Parathyroid adenoma (tissue), 2 donors: ENCODE results near the gene PRPSAP2.

Source experiments
- H2AFZ ChIP-seq: fragments of 300-600 bp; sonication (generic); one replicate; pipeline ENCODE4 v1.7.0; 2017; ENCODE audit warnings: antibody characterized with exemption, mild to moderate bottlenecking
- H3K27ac ChIP-seq: fragments of 300-600 bp; sonication (generic); one replicate; pipeline ENCODE4 v1.7.0; 2017
- H3K27me3 ChIP-seq: fragments of 300-600 bp; sonication (generic); one replicate; pipeline ENCODE4 v1.7.0; 2017; ENCODE audit warnings: low read length; ENCODE audit not compliant: control insufficient read depth, insufficient read depth
- H3K36me3 ChIP-seq: fragments of 300-600 bp; sonication (generic); one replicate; pipeline ENCODE4 v1.7.0; 2017; ENCODE audit warnings: low read length; ENCODE audit not compliant: control insufficient read depth, insufficient read depth
- H3K4me1 ChIP-seq: fragments of 300-600 bp; sonication (generic); one replicate; pipeline ENCODE4 v1.7.0; 2017; ENCODE audit warnings: control low read depth
- H3K4me2 ChIP-seq: fragments of 300-600 bp; sonication (generic); one replicate; pipeline ENCODE4 v1.7.0; 2017; ENCODE audit warnings: low read length
- H3K4me3 ChIP-seq: fragments of 300-600 bp; sonication (generic); one replicate; pipeline ENCODE4 v1.7.0; 2017; ENCODE audit warnings: low read depth, low read length
- H3K79me2 ChIP-seq: fragments of 300-600 bp; sonication (generic); one replicate; pipeline ENCODE4 v1.7.0; 2017; ENCODE audit warnings: control low read depth
- H3K9ac ChIP-seq: fragments of 300-600 bp; sonication (generic); one replicate; pipeline ENCODE4 v1.7.0; 2017; ENCODE audit warnings: mild to moderate bottlenecking
- H3K9me3 ChIP-seq: fragments of 300-600 bp; sonication (generic); one replicate; pipeline ENCODE4 v1.7.0; 2017; ENCODE audit warnings: low read length; ENCODE audit not compliant: control insufficient read depth
- TF ChIP-seq, protein P1 (sequence below): fragments of 300-600 bp; sonication (generic); IDR thresholded peaks from one replicate; pipeline ENCODE4 v1.7.0; 2017; ENCODE audit warnings: antibody characterized with exemption, mild to moderate bottlenecking
- donor health status: primary hyperparathyroidism.

The PRPSAP2 gene

DNA sequence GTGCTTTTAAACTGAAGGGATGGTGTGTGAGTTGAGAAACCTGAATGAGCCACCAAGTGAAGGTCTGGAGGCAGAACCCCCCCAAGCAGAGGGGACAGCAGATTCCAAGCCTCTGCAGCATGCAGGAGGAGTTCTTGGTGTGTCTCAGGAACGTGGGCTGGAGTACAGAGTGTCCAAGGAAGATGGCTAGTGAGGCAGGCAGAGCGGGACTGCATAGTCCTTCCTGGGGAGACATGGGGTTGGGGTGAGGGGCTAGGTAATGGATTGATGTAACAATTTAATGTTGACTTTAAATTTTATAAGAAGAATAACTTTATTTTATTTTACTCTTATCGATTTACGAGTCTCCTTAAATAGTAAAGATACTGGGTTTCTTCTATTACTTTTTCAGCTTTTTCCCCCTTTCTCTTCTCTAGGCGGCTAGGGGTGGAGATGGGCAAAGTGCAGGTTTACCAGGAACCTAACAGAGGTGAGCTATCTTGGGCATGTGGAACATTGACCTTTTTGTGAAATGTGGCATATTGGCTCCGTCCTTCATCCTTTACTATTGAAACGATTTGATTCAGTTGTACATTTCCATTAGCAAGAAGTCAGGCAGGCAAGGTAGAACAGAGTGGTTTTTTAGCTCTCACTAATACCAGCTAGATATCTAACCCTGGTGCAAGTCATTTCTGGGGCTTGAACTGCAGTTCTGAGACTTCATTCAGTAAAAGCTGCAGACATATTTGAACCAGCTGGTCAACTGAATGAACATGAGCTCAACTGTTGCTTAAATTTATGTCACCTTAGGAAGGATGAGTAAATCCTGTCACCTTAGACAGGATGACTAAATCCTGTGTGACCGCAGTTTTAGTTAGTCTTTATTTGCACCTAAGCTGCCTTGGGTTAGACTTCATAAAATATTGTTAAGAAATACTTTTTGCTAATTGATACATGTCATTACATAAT lies 9.2 kb downstream of the PRPSAP2 start:
- TF ChIP-seq, protein P1, sequence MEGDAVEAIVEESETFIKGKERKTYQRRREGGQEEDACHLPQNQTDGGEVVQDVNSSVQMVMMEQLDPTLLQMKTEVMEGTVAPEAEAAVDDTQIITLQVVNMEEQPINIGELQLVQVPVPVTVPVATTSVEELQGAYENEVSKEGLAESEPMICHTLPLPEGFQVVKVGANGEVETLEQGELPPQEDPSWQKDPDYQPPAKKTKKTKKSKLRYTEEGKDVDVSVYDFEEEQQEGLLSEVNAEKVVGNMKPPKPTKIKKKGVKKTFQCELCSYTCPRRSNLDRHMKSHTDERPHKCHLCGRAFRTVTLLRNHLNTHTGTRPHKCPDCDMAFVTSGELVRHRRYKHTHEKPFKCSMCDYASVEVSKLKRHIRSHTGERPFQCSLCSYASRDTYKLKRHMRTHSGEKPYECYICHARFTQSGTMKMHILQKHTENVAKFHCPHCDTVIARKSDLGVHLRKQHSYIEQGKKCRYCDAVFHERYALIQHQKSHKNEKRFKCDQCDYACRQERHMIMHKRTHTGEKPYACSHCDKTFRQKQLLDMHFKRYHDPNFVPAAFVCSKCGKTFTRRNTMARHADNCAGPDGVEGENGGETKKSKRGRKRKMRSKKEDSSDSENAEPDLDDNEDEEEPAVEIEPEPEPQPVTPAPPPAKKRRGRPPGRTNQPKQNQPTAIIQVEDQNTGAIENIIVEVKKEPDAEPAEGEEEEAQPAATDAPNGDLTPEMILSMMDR: no peak
- H3K27ac ChIP-seq: no peak overlapping the region
- no peak overlapping the region for H3K9ac ChIP-seq

DNA sequence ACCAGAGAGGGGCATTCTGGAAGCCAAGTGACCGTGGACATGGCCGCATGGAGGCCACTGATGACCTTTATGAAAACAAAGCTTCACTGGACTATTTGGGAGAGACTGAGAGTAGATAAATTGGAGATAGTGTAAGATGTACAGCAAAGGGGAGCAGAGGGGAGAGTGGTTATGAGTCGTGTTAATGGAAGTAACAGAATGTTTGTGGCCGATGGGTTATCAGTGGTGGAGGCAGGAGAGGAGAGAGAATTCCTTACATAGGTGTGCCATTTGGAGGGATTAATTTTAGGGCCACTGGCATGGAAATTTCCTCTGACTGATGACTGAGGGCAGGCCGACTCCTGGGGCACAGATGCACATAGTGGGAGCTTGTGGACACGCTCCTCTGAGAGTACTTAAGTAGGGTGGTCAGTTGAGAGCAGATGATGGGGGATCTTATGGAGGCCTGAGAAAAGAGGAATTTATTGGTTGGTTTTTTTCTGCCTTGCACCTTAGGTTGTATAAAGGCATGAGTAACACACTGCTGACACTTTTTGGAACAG lies 19.2 kb downstream of the PRPSAP2 start:
- Histone ChIP-seq H3K27me3 (no peaks in the 10 kb centered on the region), H3K9ac (no peak overlapping the region), H3K4me3 (no peak overlapping the region), H3K9me3 (no peaks in the 10 kb centered on the region), H3K4me2 (no peak overlapping the region), H2AFZ (no peak overlapping the region), H3K36me3 (no peaks in the 10 kb centered on the region), H3K4me1 (no peaks in the 10 kb centered on the region), H3K79me2 (no peaks in the 10 kb centered on the region), H3K27ac (no peak overlapping the region)
- TF ChIP-seq, protein P1: no peak

More for the DNA sequence above, 9.2 kb downstream of the PRPSAP2 start:
- H3K4me2 ChIP-seq: no peak overlapping the region
- H3K4me3 ChIP-seq: no peak overlapping the region
- no peaks in the 10 kb centered on the region for H3K4me1 ChIP-seq
- no peaks in the 10 kb centered on the region for H3K36me3 ChIP-seq
- no peaks in the 10 kb centered on the region for H3K9me3 ChIP-seq
- H2AFZ ChIP-seq: no peak overlapping the region
- H3K27me3 ChIP-seq: no peaks in the 10 kb centered on the region
- peaks cover 3% of the 10 kb centered on the region for H3K79me2 ChIP-seq

DNA sequence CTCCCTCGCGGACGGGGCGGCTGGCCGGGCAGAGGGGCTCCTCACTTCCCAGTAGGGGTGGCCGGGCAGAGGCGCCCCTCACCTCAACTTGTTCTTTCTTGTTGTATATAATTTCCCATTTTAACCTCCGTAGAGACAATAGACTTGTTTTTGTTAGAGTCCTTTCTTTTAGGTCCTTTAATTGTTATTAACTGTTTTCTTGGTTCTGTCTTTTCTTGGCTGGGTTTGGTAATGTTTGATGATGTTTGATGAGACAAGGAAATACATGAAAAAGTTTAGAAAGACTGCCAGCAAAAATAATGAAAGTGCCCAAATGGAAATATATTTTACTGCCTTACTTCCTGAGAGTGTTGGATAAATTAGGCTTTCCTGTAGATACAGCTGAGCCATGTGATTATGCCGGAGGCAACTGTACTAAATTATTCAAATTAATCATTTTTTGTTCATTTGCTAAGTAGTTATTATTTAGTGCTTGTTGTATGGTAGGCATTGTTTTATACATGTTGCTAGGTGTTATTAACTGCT lies 30.9 kb downstream of the PRPSAP2 start:
- Histone ChIP-seq H3K4me3 (no peak overlapping the region), H3K27me3 (no peaks in the 10 kb centered on the region), H3K36me3 (no peaks in the 10 kb centered on the region)

DNA sequence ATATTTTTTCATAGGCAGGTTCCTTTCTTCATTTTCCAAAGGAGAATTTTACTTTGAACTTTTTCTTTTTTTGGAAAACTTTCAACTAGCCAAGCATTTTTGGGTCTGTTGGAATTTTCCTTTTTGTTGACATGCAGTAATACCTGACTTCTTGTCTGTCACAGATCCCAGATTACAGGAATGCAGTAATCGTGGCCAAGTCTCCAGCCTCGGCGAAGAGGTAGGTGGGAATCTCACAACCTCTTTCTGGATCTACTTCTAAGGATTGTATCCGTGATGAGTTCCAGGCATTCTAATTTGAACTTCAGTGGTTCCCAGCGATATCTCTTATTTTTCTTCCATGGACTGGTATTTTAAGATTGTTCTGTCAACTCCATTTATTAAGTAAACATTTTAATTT lies 31.7 kb downstream of the PRPSAP2 start:
- H3K4me1 ChIP-seq: peaks cover 7% of the 10 kb centered on the region
- H3K27me3 ChIP-seq: no peaks in the 10 kb centered on the region
- no peak overlapping the region for H3K9ac ChIP-seq
- no peak overlapping the region for H3K4me3 ChIP-seq
- no peaks in the 10 kb centered on the region for H3K36me3 ChIP-seq
- H3K79me2 ChIP-seq: peaks cover 7% of the 10 kb centered on the region
- TF ChIP-seq, protein P1: no peak
- H3K27ac ChIP-seq: peak overlapping the region; percentile 21
- no peaks in the 10 kb centered on the region for H3K9me3 ChIP-seq
- H3K4me2 ChIP-seq: peak overlapping the region; percentile 51
- H2AFZ ChIP-seq: no peak overlapping the region

More for the DNA sequence above, 30.9 kb downstream of the PRPSAP2 start:
- H3K9ac ChIP-seq: no peak overlapping the region
- no peak overlapping the region for H2AFZ ChIP-seq
- TF ChIP-seq, protein P1: no peak
- H3K4me2 ChIP-seq: no peak overlapping the region
- H3K79me2 ChIP-seq: peaks cover 2% of the 10 kb centered on the region
- H3K9me3 ChIP-seq: no peaks in the 10 kb centered on the region
- H3K4me1 ChIP-seq: peaks cover 7% of the 10 kb centered on the region
- no peak overlapping the region for H3K27ac ChIP-seq
